ENCODE measurements around the gene TKFC.

TKFC gene, protein sequence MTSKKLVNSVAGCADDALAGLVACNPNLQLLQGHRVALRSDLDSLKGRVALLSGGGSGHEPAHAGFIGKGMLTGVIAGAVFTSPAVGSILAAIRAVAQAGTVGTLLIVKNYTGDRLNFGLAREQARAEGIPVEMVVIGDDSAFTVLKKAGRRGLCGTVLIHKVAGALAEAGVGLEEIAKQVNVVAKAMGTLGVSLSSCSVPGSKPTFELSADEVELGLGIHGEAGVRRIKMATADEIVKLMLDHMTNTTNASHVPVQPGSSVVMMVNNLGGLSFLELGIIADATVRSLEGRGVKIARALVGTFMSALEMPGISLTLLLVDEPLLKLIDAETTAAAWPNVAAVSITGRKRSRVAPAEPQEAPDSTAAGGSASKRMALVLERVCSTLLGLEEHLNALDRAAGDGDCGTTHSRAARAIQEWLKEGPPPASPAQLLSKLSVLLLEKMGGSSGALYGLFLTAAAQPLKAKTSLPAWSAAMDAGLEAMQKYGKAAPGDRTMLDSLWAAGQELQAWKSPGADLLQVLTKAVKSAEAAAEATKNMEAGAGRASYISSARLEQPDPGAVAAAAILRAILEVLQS

DNA sequence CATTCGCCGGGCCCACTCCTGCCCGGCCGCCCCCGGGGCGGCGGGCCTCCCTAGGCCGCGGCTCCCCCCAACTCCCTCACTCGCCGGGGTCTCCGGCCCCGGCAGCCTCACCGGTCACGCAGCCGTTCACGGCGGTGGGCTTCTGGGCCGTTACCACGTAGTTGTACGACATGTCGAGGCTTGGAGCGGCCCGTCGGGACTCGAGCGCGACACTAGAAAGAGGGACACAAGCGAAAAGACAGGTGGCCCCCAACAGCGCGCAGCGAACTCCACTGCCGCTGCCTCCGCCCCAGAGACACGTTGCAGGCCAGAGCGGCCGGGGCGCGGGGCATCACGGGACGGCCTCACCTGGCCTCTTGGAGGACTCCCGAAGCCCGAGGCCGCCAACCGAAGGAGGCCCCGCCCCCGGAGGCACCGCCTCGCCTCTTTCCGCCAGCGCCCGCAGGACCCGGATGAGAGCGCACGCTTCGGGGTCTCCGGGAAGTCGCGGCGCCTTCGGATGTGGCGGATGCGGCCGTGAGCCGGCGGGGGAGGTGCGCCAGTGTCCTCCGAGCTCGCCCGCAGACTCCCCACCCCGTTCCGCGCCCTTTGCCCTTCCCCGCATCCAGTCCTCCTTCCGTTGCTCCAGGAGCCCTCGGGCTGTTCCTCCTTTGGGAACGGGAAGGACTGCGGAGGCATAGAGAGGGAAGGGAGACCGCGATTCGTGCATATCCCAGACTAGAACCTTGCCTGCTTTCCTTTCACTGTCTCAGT is at the start of gene TKFC, which contains the start of gene DDB1:
Gene TKFC, plus strand, starts transcription at position 432 of the 753 bp plus-strand sequence. CDS start 1,501 bp downstream, outside the sequence.
Gene DDB1, minus strand, starts transcription at position 309 of the 753 bp plus-strand sequence. Its CDS starts 137 bp downstream, at position 172.
- DNase-seq (ENCODE audit: low read depth), result peak; percentile 69
- H3K4me3 ChIP-seq (ENCODE audit: low read depth, low read length), result peak within 1 kb of the TSS; percentile 72
- TF ChIP-seq CTCF (IDR thresholded peaks at IDR 0.05; ENCODE audit: low read depth, low read length, missing control alignments), result no peak

GRCh38 chr11:61283613-61284012 is 49.4 kb upstream of the TKFC start:
- no peak for DNase-seq (ENCODE audit: low read depth)
- H3K4me3 ChIP-seq (ENCODE audit: low read depth, low read length), result no peak overlapping the region
- TF ChIP-seq CTCF (IDR thresholded peaks at IDR 0.05; ENCODE audit: low read depth, low read length, missing control alignments), result no peak

DNA sequence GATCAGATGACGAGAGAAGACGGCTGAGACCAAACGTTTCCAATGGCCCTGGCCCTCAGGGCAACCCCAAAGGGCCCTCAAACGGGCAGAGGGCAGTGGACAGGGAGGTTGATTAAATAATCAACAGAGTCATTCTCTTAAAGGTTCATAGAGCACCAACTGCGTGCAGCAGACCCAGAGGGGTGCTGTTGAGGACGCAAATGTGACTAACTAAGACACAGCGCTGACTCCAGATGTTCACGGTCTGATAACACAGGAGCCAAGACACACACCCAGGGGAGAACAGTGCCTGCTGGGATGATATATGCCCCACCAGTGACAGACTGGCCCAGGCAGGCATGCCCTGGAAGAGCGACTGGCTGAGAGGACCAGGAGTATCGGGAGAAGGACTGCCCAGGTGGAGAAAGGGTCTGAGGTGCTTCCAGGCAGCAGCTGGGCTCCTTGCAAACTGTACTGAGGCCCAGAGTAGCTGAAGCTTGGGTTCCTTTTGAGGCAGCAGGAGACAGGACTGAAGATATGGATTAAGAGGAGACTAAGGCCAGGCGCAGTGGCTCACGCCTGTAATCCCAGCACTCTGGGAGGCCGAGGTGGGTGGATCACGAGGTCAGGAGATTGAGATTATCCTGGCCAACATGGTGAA is 45.6 kb upstream of the TKFC start:
- DNase-seq (ENCODE audit: low read depth), result no peak
- H3K4me3 ChIP-seq (ENCODE audit: low read depth, low read length), result no peak overlapping the region
- no peak for TF ChIP-seq CTCF (IDR thresholded peaks at IDR 0.05; ENCODE audit: low read depth, low read length, missing control alignments)

GRCh38 chr11:61290905-61291690 is 41.9 kb upstream of the TKFC start:
- no peak for DNase-seq (ENCODE audit: low read depth)
- TF ChIP-seq CTCF (IDR thresholded peaks at IDR 0.05; ENCODE audit: low read depth, low read length, missing control alignments), result peak; percentile 40
- H3K4me3 ChIP-seq (ENCODE audit: low read depth, low read length), result no peak overlapping the region

GRCh38 chr11:61292356-61292755 is 40.7 kb upstream of the TKFC start:
- no peak for TF ChIP-seq CTCF (IDR thresholded peaks at IDR 0.05; ENCODE audit: low read depth, low read length, missing control alignments)
- H3K4me3 ChIP-seq (ENCODE audit: low read depth, low read length), result no peak overlapping the region
- no peak for DNase-seq (ENCODE audit: low read depth)

Data from GM12864 (cell line).